ENCODE measurements around the gene RBPJL. TPM values are rescaled to one million over a fixed set of nuclear protein-coding genes. Genes with fewer than 3 reads are reported as not detected.

The RBPJL gene, protein sequence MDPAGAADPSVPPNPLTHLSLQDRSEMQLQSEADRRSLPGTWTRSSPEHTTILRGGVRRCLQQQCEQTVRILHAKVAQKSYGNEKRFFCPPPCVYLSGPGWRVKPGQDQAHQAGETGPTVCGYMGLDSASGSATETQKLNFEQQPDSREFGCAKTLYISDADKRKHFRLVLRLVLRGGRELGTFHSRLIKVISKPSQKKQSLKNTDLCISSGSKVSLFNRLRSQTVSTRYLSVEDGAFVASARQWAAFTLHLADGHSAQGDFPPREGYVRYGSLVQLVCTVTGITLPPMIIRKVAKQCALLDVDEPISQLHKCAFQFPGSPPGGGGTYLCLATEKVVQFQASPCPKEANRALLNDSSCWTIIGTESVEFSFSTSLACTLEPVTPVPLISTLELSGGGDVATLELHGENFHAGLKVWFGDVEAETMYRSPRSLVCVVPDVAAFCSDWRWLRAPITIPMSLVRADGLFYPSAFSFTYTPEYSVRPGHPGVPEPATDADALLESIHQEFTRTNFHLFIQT
- total RNA-seq, result not detected in 2 replicates

DNA sequence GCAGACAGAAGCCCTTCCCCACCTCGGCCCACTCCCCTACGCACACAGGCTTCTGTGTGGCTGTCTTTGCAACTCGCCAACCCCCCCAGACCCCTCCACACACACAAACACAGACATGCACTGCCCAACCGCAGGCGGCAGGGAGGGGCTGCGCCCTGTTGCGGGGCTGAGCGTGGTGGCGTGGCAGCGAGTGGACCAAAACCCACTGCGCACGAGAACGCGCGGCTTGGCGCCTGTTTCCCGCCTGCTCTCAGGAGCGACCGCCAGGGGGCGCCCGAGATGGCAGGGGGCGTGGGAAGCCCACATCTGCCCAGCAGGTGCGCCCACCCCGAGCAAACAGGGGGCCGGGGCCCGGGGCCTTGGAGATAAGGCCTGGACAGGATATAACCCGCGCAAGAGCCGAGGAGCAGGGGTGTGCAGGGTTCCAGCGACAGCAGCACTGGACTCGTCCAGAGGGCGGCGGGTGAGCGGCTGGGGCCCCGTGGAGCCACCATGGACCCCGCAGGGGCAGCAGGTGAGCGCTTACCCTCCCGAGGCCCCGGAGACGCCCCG, at the start of gene RBPJL:
Gene RBPJL (plus strand): TSS at position 410 of the 552 bp plus-strand sequence. CDS start 83 bp downstream, at position 493.
- Mint-ChIP-seq H3K36me3 (ENCODE audit: low read depth) (no peaks in the 10 kb centered on the region), H3K4me3 (ENCODE audit: low read depth) (no peak within 1 kb of the TSS), H3K4me1 (ENCODE audit: low read depth) (peaks cover 25% of the 10 kb centered on the region), H3K9me3 (no peaks in the 10 kb centered on the region), H3K27ac (no peak within 1 kb of the TSS), H3K27me3 (ENCODE audit: low read depth) (peaks cover 25% of the 10 kb centered on the region)
- intact Hi-C loops (cut with micrococcal nuclease), result no loop called here
- peak; percentile 31 for DNase-seq (ENCODE audit: low spot score)

DNA sequence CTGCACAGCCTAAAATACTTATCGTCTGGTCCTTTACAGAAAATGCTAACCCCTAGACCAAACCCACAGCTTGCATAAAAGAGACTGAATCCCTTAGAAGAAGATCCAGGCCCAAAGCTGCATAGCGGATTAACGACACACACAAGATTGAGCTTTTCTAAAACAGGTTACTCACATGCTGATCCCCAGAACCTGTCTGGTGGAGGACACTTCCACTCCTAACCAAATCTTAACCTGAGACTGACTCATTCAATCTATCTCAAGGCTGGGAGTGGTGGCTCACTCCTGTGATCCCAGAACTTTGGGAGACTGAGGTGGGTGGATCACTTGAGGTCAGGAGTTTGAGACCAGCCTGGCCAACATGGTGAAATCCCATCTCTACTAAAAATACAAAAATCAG, 49.5 kb upstream of the RBPJL start:
- H3K4me3 Mint-ChIP-seq (ENCODE audit: low read depth), result no peak overlapping the region
- H3K27ac Mint-ChIP-seq, result no peak overlapping the region
- H3K27me3 Mint-ChIP-seq (ENCODE audit: low read depth), result peaks cover 17% of the 10 kb centered on the region
- no peak for DNase-seq (ENCODE audit: low spot score)
- H3K36me3 Mint-ChIP-seq (ENCODE audit: low read depth), result no peaks in the 10 kb centered on the region
- no peaks in the 10 kb centered on the region for H3K9me3 Mint-ChIP-seq
- peaks cover 4% of the 10 kb centered on the region for H3K4me1 Mint-ChIP-seq (ENCODE audit: low read depth)
- intact Hi-C loops (cut with micrococcal nuclease), result no loop called here

DNA sequence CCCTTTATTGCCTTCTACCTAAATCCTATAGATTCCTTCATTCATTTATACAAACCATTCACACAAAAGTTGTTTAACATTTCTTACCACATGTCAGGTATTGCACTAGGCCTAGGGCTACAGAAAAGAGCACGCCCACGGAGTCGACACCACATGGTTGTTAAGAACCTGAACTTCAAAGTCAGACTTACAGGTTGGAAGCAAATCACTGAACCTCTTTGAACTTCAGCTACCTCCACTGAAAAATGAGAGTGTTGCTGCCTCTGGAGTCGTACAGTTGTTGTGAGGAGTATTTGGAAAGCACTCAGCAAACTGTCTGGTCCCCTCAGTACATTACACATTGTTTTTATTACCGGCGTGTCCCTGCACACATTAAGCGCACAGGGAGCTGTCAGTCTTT, 48.9 kb upstream of the RBPJL start:
- Mint-ChIP-seq H3K9me3 (no peaks in the 10 kb centered on the region), H3K4me3 (ENCODE audit: low read depth) (no peak overlapping the region), H3K27ac (no peak overlapping the region), H3K4me1 (ENCODE audit: low read depth) (peaks cover 4% of the 10 kb centered on the region), H3K36me3 (ENCODE audit: low read depth) (no peaks in the 10 kb centered on the region), H3K27me3 (ENCODE audit: low read depth) (peaks cover 18% of the 10 kb centered on the region)
- no peak for DNase-seq (ENCODE audit: low spot score)
- intact Hi-C loops (cut with micrococcal nuclease), result no loop called here

DNA sequence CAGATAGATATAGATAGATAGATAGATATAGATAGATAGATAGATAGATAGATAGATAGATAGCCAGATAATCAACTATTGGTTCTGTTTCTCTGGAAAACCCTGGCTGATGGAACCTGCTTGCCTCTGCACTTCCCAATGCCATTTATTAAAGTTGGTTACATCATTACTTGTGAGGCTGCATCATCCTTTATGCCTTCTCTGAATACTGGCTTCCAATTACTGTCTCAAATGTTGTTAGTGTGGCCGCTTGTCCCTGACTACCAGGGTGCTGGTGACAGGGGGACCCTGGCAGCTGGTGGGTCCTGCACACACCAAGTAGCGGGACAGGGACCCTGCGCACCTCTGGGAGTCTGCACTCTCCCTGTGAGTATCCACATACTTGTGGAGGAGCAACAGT, 48.4 kb upstream of the RBPJL start:
- Mint-ChIP-seq H3K36me3 (ENCODE audit: low read depth) (no peaks in the 10 kb centered on the region), H3K9me3 (no peaks in the 10 kb centered on the region), H3K4me3 (ENCODE audit: low read depth) (no peak overlapping the region), H3K27ac (no peak overlapping the region), H3K4me1 (ENCODE audit: low read depth) (peaks cover 4% of the 10 kb centered on the region), H3K27me3 (ENCODE audit: low read depth) (peaks cover 20% of the 10 kb centered on the region)
- intact Hi-C loops (cut with micrococcal nuclease), result no loop called here
- DNase-seq (ENCODE audit: low spot score), result no peak

DNA sequence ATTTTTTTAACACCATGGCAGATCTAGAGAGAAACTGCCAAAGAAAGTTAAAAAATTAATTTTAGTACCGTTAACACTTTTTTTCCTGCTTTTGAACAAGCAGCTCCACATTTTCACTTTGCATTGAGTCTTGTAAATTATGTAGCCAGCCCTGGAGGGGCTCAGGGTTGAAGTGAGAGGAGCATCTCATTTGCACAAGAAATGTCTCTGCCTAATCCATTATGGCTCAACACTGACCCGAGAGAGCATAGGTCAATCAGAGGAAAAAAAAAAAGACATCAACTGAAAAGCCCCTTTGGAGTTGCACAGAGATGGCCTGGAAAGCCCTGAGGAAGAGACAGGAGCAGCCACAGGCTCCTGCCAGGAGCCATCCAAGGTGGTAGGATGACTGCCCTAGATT, 48.0 kb upstream of the RBPJL start:
- peaks cover 4% of the 10 kb centered on the region for H3K4me1 Mint-ChIP-seq (ENCODE audit: low read depth)
- no peak overlapping the region for H3K4me3 Mint-ChIP-seq (ENCODE audit: low read depth)
- intact Hi-C loops (cut with micrococcal nuclease), result no loop called here
- no peaks in the 10 kb centered on the region for H3K9me3 Mint-ChIP-seq
- no peak overlapping the region for H3K27ac Mint-ChIP-seq
- no peaks in the 10 kb centered on the region for H3K36me3 Mint-ChIP-seq (ENCODE audit: low read depth)
- no peak for DNase-seq (ENCODE audit: low spot score)
- peaks cover 22% of the 10 kb centered on the region for H3K27me3 Mint-ChIP-seq (ENCODE audit: low read depth)

DNA sequence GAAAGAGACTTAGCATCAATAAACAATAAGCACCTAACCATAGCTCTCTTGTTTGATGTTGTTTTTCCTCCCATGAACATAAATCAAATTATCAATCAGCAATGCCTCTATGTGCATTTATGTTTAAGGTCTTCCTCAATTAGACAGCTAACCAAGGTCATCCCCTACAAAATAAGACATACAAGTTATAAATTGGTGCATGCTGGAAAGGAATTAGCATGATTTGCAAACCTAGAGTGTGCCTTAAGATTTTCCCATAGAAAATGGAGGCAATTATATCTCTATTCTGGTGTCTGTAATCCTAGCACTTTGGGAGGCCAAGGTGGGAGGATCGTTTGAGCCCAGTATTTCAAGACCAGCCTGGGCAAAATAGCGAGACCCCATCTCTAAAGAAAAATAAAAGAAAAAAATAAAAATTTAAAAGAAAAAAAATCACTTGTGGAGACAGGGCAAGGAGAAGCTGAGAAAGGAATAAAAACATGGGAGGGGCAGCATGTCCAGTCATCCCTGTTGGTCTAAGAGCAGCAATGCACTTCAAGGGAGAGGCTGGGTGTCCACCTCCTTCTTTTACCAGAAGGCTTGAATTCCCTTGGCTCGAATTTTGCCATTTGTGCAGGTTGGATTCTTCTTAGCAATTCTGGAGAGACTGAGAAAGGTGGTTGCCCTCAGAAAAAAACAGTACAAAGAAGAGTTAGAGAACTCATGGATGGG, 42.9 kb upstream of the RBPJL start:
- H3K27ac Mint-ChIP-seq, result no peak overlapping the region
- H3K27me3 Mint-ChIP-seq (ENCODE audit: low read depth), result peaks cover 33% of the 10 kb centered on the region
- intact Hi-C loops (cut with micrococcal nuclease), result no loop called here
- no peaks in the 10 kb centered on the region for H3K9me3 Mint-ChIP-seq
- no peaks in the 10 kb centered on the region for H3K4me1 Mint-ChIP-seq (ENCODE audit: low read depth)
- DNase-seq (ENCODE audit: low spot score), result no peak
- H3K4me3 Mint-ChIP-seq (ENCODE audit: low read depth), result no peak overlapping the region
- no peaks in the 10 kb centered on the region for H3K36me3 Mint-ChIP-seq (ENCODE audit: low read depth)

DNA sequence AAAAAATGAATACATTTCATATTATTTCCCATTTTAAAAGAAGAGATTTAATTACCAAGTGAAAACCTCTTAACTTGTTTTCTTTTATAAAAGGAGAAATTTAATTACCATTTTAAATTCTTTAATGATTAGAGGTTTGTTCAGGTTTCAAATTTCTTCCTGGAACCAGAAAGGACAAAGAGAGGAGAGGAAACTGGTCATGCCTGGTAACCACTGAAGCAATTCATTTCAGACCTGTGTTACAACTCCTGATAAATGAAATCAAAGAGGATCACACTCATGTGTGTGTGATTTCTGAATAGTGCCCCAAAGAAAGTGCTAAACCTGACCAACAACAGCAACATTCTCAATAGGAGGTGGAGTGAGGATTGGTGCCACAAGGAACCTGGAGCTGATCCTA, 39.7 kb upstream of the RBPJL start:
- no peaks in the 10 kb centered on the region for H3K36me3 Mint-ChIP-seq (ENCODE audit: low read depth)
- H3K9me3 Mint-ChIP-seq, result no peaks in the 10 kb centered on the region
- intact Hi-C loops (cut with micrococcal nuclease), result no loop called here
- no peaks in the 10 kb centered on the region for H3K4me1 Mint-ChIP-seq (ENCODE audit: low read depth)
- no peak overlapping the region for H3K4me3 Mint-ChIP-seq (ENCODE audit: low read depth)
- no peak for DNase-seq (ENCODE audit: low spot score)
- H3K27me3 Mint-ChIP-seq (ENCODE audit: low read depth), result peaks cover 46% of the 10 kb centered on the region
- H3K27ac Mint-ChIP-seq, result no peak overlapping the region

DNA sequence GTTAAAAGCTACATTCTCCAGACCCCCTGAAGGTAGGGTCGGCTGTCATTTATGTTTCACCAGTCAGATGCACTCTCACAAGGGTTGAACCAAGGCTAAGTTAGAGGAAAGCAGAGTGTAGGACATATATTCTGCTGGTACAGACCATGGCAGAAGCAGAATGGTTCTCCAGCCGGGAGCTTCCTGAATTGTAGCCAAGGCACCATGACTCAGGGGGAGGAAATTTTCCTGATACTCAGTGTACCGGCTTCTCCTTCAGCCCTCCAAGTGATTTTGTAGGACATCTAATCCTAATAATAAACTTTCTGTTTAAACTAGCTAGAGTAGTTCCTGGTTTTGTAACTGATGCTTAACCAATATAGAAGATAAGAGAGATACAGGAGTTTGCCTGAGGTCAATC, 38.1 kb upstream of the RBPJL start:
- no peak overlapping the region for H3K27ac Mint-ChIP-seq
- peaks cover 46% of the 10 kb centered on the region for H3K27me3 Mint-ChIP-seq (ENCODE audit: low read depth)
- H3K36me3 Mint-ChIP-seq (ENCODE audit: low read depth), result no peaks in the 10 kb centered on the region
- H3K4me1 Mint-ChIP-seq (ENCODE audit: low read depth), result no peaks in the 10 kb centered on the region
- intact Hi-C loops (cut with micrococcal nuclease), result no loop called here
- DNase-seq (ENCODE audit: low spot score), result no peak
- no peak overlapping the region for H3K4me3 Mint-ChIP-seq (ENCODE audit: low read depth)
- H3K9me3 Mint-ChIP-seq, result no peaks in the 10 kb centered on the region

DNA sequence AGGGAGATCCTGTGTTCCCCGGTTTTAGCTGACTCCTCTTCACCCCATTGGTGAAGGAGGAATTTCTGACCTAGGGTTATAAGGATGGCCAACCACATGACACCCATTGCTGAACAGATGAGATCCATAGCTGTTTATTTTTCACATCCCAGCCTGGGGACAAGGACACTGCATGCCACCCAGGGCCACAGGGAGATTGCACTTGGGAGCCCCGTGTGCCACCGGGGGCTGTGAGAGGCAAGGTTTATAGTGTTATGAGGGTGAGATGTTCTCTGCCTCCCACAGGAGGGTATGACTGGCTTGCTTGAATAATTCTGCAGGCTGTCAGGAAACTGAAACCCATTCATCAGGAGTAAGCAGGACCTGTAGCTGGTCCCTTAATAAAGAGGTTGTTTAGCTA, 37.6 kb upstream of the RBPJL start:
- Mint-ChIP-seq H3K4me3 (ENCODE audit: low read depth) (no peak overlapping the region), H3K9me3 (no peaks in the 10 kb centered on the region), H3K4me1 (ENCODE audit: low read depth) (no peaks in the 10 kb centered on the region), H3K36me3 (ENCODE audit: low read depth) (no peaks in the 10 kb centered on the region), H3K27ac (no peak overlapping the region), H3K27me3 (ENCODE audit: low read depth) (peaks cover 47% of the 10 kb centered on the region)
- intact Hi-C loops (cut with micrococcal nuclease), result no loop called here
- DNase-seq (ENCODE audit: low spot score), result no peak

DNA sequence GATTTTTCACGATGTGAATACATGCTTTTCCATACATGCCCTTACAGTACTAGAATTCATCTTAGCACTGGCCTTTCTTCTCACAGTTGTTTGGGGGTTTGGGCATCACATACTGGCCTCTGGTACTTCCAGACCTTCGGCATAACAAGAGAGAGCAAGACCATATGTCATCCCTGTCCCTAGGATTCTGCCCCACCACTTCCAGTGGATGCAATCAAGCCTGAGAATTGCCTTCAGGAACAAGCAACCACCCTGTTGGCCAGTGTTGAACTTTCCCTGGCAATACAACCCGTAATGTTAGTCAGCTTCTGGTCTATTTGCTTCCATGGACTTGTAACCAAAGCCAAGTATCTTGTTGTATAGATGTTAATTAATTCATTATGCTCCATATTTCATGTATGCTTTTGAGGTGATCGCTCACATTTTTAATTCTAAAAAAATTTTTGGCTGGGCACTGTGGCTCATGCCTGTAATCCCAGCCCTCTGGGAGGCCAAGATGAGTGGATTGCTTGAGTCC, 36.8 kb upstream of the RBPJL start:
- H3K27me3 Mint-ChIP-seq (ENCODE audit: low read depth), result peaks cover 48% of the 10 kb centered on the region
- no peaks in the 10 kb centered on the region for H3K4me1 Mint-ChIP-seq (ENCODE audit: low read depth)
- DNase-seq (ENCODE audit: low spot score), result no peak
- H3K27ac Mint-ChIP-seq, result no peak overlapping the region
- no peaks in the 10 kb centered on the region for H3K36me3 Mint-ChIP-seq (ENCODE audit: low read depth)
- H3K4me3 Mint-ChIP-seq (ENCODE audit: low read depth), result no peak overlapping the region
- intact Hi-C loops (cut with micrococcal nuclease), result no loop called here
- H3K9me3 Mint-ChIP-seq, result no peaks in the 10 kb centered on the region

DNA sequence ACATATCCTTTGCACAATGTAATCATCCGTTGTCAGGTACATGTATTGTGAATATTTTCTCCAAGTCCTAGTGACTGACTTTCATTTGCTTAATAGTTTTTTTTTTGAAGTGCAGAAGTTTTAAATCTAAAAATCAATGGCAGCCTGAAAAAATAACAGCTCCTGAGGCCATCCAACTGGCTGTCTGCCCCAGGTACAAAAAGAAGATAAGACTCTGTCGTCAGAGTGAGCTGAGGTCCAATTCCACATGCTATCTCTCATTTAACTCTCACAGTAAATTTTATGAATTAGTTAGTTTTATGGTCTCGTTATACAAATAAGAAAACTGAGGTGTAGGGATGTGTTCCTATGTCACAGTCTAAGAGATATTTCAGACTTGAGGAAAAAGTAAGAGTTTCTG, 31.3 kb upstream of the RBPJL start:
- Mint-ChIP-seq H3K36me3 (ENCODE audit: low read depth) (no peaks in the 10 kb centered on the region), H3K27ac (no peak overlapping the region), H3K4me3 (ENCODE audit: low read depth) (no peak overlapping the region), H3K4me1 (ENCODE audit: low read depth) (no peaks in the 10 kb centered on the region), H3K9me3 (no peaks in the 10 kb centered on the region), H3K27me3 (ENCODE audit: low read depth) (peaks cover 44% of the 10 kb centered on the region)
- intact Hi-C loops (cut with micrococcal nuclease), result no loop called here
- no peak for DNase-seq (ENCODE audit: low spot score)

DNA sequence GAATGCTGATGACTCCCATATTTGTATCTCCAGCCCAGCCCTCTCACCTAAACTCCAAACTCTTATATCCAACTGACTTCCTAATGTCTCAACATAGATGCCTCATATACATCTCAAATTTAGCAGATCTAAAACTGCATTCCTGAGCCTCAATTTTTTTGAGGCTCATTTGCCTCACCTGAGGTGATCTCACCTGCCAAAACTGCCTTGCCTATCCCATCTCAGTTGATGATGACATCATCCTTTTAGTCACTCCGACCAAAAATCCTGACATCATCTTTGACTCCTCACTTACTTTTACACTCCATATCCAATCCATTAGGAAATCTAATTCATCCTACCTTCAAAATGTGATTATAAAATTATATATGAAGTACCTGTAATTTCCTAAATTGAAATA, 26.6 kb upstream of the RBPJL start:
- no peaks in the 10 kb centered on the region for H3K9me3 Mint-ChIP-seq
- H3K27me3 Mint-ChIP-seq (ENCODE audit: low read depth), result peaks cover 22% of the 10 kb centered on the region
- H3K27ac Mint-ChIP-seq, result no peak overlapping the region
- H3K36me3 Mint-ChIP-seq (ENCODE audit: low read depth), result no peaks in the 10 kb centered on the region
- H3K4me3 Mint-ChIP-seq (ENCODE audit: low read depth), result no peak overlapping the region
- intact Hi-C loops (cut with micrococcal nuclease), result no loop called here
- no peak for DNase-seq (ENCODE audit: low spot score)
- no peaks in the 10 kb centered on the region for H3K4me1 Mint-ChIP-seq (ENCODE audit: low read depth)
